ENCODE data around the gene SLC22A6.

DNA sequence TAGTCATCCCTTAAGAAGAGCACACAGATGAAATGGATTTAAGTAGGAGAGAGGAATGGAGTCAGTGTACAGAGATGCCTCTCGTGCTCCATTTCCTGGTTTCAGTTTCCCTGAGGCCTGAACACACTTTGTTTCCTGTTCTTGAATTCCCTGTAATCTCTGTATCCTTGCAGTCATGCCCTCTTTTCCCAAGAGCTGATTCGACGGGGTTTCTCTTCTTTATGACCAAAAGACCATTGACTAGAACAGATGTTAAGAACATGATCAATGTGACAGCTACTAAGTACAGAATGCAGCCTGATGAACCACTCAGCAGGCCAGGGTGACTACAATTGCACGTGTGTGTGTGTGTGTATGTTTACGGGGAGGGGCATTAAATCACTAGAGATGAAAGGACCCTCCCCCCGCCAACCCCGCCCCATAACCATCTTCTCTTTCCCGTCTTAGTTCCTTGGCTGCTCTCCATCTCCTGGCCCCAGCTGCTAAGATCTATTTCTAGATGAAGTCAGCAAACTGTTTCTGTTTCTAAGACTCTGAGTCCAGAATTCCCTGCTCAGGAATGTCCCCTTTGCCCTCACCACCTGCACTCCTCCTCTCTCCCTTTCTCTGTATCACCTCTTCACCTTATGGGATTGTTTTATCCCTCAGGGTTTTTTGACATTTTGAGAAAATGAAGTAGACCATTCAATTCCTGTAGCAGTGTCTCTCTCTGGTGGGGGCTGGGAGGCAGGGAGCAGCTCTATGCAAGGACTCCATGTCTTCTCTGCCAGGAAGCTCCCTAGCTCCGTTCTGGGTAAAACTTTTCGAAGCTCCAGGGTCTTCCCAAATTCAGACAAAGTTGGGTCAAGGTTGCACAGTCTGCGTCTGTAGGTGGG is 26.0 kb downstream of the SLC22A6 start:
- TF ChIP-seq, protein P1, sequence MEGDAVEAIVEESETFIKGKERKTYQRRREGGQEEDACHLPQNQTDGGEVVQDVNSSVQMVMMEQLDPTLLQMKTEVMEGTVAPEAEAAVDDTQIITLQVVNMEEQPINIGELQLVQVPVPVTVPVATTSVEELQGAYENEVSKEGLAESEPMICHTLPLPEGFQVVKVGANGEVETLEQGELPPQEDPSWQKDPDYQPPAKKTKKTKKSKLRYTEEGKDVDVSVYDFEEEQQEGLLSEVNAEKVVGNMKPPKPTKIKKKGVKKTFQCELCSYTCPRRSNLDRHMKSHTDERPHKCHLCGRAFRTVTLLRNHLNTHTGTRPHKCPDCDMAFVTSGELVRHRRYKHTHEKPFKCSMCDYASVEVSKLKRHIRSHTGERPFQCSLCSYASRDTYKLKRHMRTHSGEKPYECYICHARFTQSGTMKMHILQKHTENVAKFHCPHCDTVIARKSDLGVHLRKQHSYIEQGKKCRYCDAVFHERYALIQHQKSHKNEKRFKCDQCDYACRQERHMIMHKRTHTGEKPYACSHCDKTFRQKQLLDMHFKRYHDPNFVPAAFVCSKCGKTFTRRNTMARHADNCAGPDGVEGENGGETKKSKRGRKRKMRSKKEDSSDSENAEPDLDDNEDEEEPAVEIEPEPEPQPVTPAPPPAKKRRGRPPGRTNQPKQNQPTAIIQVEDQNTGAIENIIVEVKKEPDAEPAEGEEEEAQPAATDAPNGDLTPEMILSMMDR (IDR thresholded peaks at IDR 0.05; ENCODE audit: insufficient read depth, low read length, poor library complexity, severe bottlenecking) = no peak
- no peak for TF ChIP-seq EZH2phosphoT487 (conservative IDR thresholded peaks at IDR 0.05; ENCODE audit: low read length)
